ENCODE data around the gene TBPL2.
"Not testable (repeated sequence)": the region's sequence is repeated elsewhere in the genome, so short reads cannot be mapped to it uniquely, and the experiment has no call there.

The TBPL2 gene

GRCh38 chr14:55440385-55440784, at the start of gene TBPL2:
Gene TBPL2 (minus strand): TSS chr14:55440616. CDS start chr14:55440449, 167 bp downstream.
- DNase-seq = no peak

- no peak for DNase-seq
Measured at GRCh38 chr14:55488204-55488603, 47.8 kb upstream of the TBPL2 start.

- no peak for DNase-seq
Measured at GRCh38 chr14:55482936-55483605, 42.7 kb upstream of the TBPL2 start.

GRCh38 chr14:55481769-55482168, 41.4 kb upstream of the TBPL2 start:
- DNase-seq = no peak

- DNase-seq = no peak
Measured at GRCh38 chr14:55477680-55478079, 37.3 kb upstream of the TBPL2 start.

- not testable (repeated sequence) for DNase-seq
Measured at GRCh38 chr14:55476448-55476847, 36.0 kb upstream of the TBPL2 start.

- no peak for DNase-seq
Measured at GRCh38 chr14:55473786-55474185, 33.4 kb upstream of the TBPL2 start.

GRCh38 chr14:55470025-55470424, 29.6 kb upstream of the TBPL2 start:
- no peak for DNase-seq

- DNase-seq = no peak
Measured at GRCh38 chr14:55467307-55467706, 26.9 kb upstream of the TBPL2 start.

- no peak for DNase-seq
Measured at GRCh38 chr14:55458800-55459515, 18.5 kb upstream of the TBPL2 start.

- DNase-seq = no peak
Measured at GRCh38 chr14:55457496-55457895, 17.1 kb upstream of the TBPL2 start.

- not testable (repeated sequence) for DNase-seq
Measured at GRCh38 chr14:55456411-55456810, 16.0 kb upstream of the TBPL2 start.

- no peak for DNase-seq
Measured at GRCh38 chr14:55454264-55455002, 14.0 kb upstream of the TBPL2 start.

GRCh38 chr14:55451950-55452349, 11.5 kb upstream of the TBPL2 start:
- DNase-seq = no peak

GRCh38 chr14:55451398-55451797, 11.0 kb upstream of the TBPL2 start:
- no peak for DNase-seq

- DNase-seq = no peak
Measured at GRCh38 chr14:55450987-55451386, 10.6 kb upstream of the TBPL2 start.

GRCh38 chr14:55450539-55450938, 10.1 kb upstream of the TBPL2 start:
- DNase-seq = no peak

- no peak for DNase-seq
Measured at GRCh38 chr14:55450124-55450523, 9.7 kb upstream of the TBPL2 start.

GRCh38 chr14:55449116-55449515, 8.7 kb upstream of the TBPL2 start:
- no peak for DNase-seq

- no peak for DNase-seq
Measured at GRCh38 chr14:55448141-55448614, 7.8 kb upstream of the TBPL2 start.

- DNase-seq = no peak
Measured at GRCh38 chr14:55446833-55447232, 6.4 kb upstream of the TBPL2 start.

- DNase-seq = peak; percentile 39
Measured at GRCh38 chr14:55446127-55446736, 5.8 kb upstream of the TBPL2 start.

- DNase-seq = no peak
Measured at GRCh38 chr14:55441286-55441685, 870 bp upstream of the TBPL2 start.

Measured in activated CD4-positive, alpha-beta T cell treated with anti-CD3 and anti-CD28 coated beads, Interleukin-2, amount 50 U/mL, for 1 hour (primary cell).